OCI-LY3 (cell line): ENCODE measurements around the gene SEPTIN2.

ENCODE experiments used
- H2AFZ ChIP-seq: fragments of 200-600, 300-600 bp; shearing (Covaris generic); 2 replicates; pipeline ENCODE4 v1.6.0; 2014; ENCODE audit warnings: antibody characterized with exemption, low read depth, low read length
- H3K27ac ChIP-seq: fragments of 200-600, 300-600 bp; sonication (generic); 2 replicates; pipeline ENCODE4 v1.5.1; 2014; ENCODE audit warnings: mild to moderate bottlenecking, low read length, moderate library complexity, mixed read lengths
- H3K27me3 ChIP-seq: fragments of 200-600, 300-600 bp; sonication (generic); 2 replicates; pipeline ENCODE4 v1.6.1; 2014; ENCODE audit warnings: low read depth, low read length, mixed read lengths
- H3K36me3 ChIP-seq: fragments of 200-600, 300-600 bp; sonication (generic); replicated peaks from 2 replicates; pipeline ENCODE3; 2014; ENCODE audit warnings: low read depth, low read length, mixed read lengths
- H3K4me1 ChIP-seq: fragments of 300-600, 200-600 bp; sonication (generic); 2 replicates; pipeline ENCODE4 v1.6.1; 2014; ENCODE audit warnings: low read length, mixed read lengths
- H3K4me2 ChIP-seq: fragments of 200-600, 300-600 bp; sonication (generic); 2 replicates; pipeline ENCODE4 v1.6.1; 2014; ENCODE audit warnings: low read length, mixed read lengths
- H3K4me3 ChIP-seq: fragments of 300-600, 200-600 bp; sonication (generic); 2 replicates; pipeline ENCODE4 v1.5.1; 2014; ENCODE audit warnings: antibody characterized with exemption, mild to moderate bottlenecking, low read length, moderate library complexity
- H3K79me2 ChIP-seq: fragments of 300-600, 200-600 bp; shearing (Covaris generic); 2 replicates; pipeline ENCODE4 v1.6.1; 2014; ENCODE audit warnings: mild to moderate bottlenecking, low read length, mixed read lengths
- H3K9ac ChIP-seq: fragments of 300-600, 200-600 bp; shearing (Covaris generic); 2 replicates; pipeline ENCODE4 v1.6.0; 2014; ENCODE audit warnings: mild to moderate bottlenecking, low read length, moderate library complexity
- H3K9me3 ChIP-seq: fragments of 200-600, 300-600 bp; shearing (Covaris generic); 2 replicates; pipeline ENCODE4 v1.6.1; 2014; ENCODE audit warnings: low read length, mixed read lengths; ENCODE audit not compliant: insufficient read depth
- H4K20me1 ChIP-seq: fragments of 200-600, 300-600 bp; sonication (generic); 2 replicates; pipeline ENCODE4 v1.6.1; 2016; ENCODE audit warnings: low read length, mixed read lengths; ENCODE audit not compliant: insufficient read depth
- EZH2phosphoT487 ChIP-seq: fragments of 200-600 bp; shearing (Covaris generic); IDR thresholded peaks from 2 replicates; pipeline ENCODE4 v1.6.1; 2018; ENCODE audit warnings: antibody characterized with exemption, mixed run types, low read depth
- TF ChIP-seq, protein P1 (sequence below): fragments of 200-600, 300-600 bp; sonication (generic); IDR thresholded peaks from 2 replicates; pipeline ENCODE4 v1.5.1; 2014; ENCODE audit warnings: antibody characterized with exemption, low read length, low read depth

The SEPTIN2 gene

DNA sequence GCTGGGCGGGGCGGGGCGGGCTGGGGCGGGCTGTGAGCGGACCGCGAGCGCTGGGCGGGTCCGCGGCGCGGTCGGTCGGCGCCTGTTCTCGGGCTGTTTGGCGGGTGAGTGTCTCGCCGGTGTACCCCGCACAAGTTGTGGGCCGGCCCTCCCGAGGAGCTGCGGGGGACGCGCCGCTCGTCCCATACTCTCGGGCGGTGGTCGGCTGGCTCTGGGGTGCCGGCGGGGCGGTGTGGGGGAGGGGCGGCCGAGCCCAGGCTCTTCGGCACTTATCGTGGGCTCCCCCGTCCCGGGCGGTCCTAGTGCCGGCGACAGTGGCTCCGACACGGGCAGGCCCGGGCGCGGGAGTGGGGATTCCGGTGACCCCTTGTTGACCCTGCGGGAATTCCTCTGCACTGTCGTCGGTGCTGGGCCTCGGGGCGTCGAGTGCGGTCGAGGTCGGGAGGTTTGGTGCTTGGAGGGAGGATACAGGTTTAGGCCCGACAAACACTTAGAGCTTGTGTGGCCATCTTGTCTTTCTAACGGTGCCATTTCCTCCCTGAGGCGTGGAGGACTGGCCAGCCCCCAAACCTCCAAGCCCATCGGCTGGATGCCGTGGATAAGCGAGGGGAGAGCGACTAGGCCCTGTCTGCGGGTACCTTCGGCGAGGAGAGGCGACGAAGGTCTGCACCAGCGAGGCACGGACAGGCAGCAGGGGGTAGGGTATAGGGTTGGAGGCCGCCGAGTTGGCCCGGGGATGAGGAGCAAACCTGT, at the start of gene SEPTIN2:
Gene SEPTIN2, plus strand, starts transcription at position 47 of the 753 bp plus-strand sequence. CDS start 8,308 bp downstream, outside the sequence.
- Histone ChIP-seq H3K9ac (peak within 1 kb of the TSS; percentile 100), H3K36me3 (peaks cover 11% of the 10 kb centered on the region), H3K79me2 (peaks cover 96% of the 10 kb centered on the region), H3K4me3 (peak within 1 kb of the TSS; percentile 100), H2AFZ (peak within 1 kb of the TSS; percentile 95; the same call in 1 of the 2 replicates), H3K9me3 (no peaks in the 10 kb centered on the region), H3K4me1 (peaks cover 41% of the 10 kb centered on the region), H3K27ac (peak within 1 kb of the TSS; percentile 97), H3K27me3 (no peaks in the 10 kb centered on the region), H4K20me1 (peaks cover 64% of the 10 kb centered on the region), H3K4me2 (peak within 1 kb of the TSS; percentile 98)
- TF ChIP-seq, protein P1, sequence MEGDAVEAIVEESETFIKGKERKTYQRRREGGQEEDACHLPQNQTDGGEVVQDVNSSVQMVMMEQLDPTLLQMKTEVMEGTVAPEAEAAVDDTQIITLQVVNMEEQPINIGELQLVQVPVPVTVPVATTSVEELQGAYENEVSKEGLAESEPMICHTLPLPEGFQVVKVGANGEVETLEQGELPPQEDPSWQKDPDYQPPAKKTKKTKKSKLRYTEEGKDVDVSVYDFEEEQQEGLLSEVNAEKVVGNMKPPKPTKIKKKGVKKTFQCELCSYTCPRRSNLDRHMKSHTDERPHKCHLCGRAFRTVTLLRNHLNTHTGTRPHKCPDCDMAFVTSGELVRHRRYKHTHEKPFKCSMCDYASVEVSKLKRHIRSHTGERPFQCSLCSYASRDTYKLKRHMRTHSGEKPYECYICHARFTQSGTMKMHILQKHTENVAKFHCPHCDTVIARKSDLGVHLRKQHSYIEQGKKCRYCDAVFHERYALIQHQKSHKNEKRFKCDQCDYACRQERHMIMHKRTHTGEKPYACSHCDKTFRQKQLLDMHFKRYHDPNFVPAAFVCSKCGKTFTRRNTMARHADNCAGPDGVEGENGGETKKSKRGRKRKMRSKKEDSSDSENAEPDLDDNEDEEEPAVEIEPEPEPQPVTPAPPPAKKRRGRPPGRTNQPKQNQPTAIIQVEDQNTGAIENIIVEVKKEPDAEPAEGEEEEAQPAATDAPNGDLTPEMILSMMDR: no peak
- TF ChIP-seq EZH2phosphoT487: no peak

DNA sequence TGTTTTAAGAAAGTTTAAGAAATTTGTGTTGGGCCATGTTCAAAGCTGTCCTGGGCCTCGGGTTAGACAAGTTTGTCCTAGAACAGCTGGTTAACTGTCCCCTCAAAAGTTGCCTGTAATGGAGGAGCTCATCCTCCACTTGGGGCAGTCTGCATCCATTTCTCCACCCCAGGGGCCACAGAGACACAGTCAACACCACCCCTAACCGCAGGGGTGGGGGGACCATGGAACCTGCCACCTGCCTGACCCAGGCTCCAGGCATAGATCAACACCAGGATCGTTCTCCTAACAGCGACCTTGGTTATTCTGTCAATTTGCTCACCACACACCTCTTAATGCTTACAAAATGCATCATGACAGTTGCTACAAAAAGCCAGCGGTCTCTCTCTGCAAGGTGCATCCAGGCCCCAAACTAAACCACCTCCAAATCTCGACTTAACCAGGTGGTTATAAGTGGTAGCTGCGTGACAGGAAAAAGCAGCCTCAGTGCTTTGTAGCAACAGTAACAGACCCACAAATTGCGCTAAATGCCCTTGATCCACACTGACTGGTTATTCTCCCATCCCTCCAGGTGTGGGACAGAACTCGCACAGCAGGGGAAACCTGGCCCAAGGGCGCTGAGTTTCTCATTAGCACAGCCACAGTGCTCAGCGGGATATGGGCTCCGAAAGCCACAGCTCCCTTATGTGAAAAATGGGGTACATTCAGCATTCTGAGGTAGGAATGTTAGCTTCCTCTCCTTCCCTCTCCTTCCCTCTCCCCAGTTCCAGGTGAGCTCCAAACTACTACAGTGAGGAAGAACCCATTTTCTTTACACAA, 48.3 kb upstream of the SEPTIN2 start:
- Histone ChIP-seq H3K27ac (no peak overlapping the region), H3K79me2 (peaks cover 59% of the 10 kb centered on the region), H3K4me1 (peaks cover 9% of the 10 kb centered on the region), H3K9me3 (no peaks in the 10 kb centered on the region), H2AFZ (no peak overlapping the region), H3K4me3 (no peak overlapping the region), H4K20me1 (peaks cover 45% of the 10 kb centered on the region), H3K9ac (no peak overlapping the region), H3K36me3 (peaks cover 36% of the 10 kb centered on the region), H3K4me2 (no peak overlapping the region), H3K27me3 (no peaks in the 10 kb centered on the region)
- no peak for TF ChIP-seq EZH2phosphoT487
- TF ChIP-seq, protein P1: no peak

DNA sequence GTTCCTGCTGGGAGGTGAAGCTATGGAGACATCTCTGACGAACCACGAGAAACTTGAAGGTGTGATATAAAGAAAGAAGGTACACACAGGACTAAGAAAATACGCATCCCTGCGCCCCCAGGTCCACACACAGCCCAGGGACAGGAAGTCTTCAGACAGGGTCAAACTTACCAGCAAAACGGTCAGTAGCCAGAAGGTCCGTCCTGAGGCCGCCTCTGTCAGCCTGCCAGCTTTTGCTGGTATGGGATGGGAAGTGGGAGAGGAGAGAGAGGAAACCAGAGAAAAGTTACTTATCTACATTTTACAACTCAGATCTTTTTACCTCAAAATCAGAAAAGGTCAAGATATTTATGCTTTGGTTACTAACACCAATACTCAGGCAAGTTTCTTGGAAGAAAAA, 47.4 kb upstream of the SEPTIN2 start:
- Histone ChIP-seq H3K27me3 (no peaks in the 10 kb centered on the region), H3K4me3 (no peak overlapping the region), H3K36me3 (peaks cover 28% of the 10 kb centered on the region), H3K9ac (no peak overlapping the region), H3K4me2 (no peak overlapping the region), H3K79me2 (peaks cover 66% of the 10 kb centered on the region), H3K4me1 (peaks cover 14% of the 10 kb centered on the region), H2AFZ (no peak overlapping the region), H4K20me1 (peaks cover 45% of the 10 kb centered on the region), H3K27ac (no peak overlapping the region), H3K9me3 (no peaks in the 10 kb centered on the region)
- TF ChIP-seq, protein P1: no peak
- TF ChIP-seq EZH2phosphoT487: no peak

DNA sequence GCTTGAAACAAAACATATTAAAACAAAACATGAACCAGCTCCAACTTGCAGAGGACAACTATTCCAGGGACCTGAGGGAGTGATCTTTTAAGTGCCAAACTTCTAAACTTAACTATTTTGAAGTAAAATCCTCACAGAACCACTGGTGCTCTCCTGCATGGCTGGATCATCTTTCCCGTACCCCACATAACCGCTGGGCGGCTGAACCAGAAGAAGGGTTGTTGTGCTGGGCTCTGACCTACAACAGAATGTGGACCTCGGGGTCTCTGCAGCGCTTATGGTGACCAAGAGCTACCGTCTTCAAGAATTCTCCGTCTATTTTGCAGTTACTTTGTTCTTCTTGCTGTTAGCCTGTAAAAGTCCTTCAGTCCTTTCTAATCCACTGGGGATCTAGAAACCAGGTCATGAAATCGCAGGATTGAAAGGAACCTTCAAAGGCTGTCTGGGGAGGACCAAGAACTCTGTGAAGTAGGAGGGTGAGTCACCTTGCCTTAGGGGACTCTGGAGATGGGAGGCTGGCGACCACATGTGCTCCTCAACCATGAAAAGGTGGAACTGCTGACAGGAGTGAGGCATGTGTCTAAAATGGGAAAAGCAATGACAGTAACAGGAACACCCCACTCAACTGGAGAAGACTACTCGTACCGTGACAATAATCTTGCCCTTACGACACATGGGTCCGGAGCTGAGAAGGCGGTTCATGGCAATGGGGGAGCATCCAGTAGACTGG, 46.8 kb upstream of the SEPTIN2 start:
- Histone ChIP-seq H3K36me3 (peaks cover 24% of the 10 kb centered on the region), H3K4me2 (no peak overlapping the region), H3K4me3 (no peak overlapping the region), H3K79me2 (peaks cover 70% of the 10 kb centered on the region), H3K27ac (no peak overlapping the region), H2AFZ (no peak overlapping the region), H3K4me1 (peaks cover 15% of the 10 kb centered on the region), H3K27me3 (no peaks in the 10 kb centered on the region), H3K9ac (no peak overlapping the region), H3K9me3 (no peaks in the 10 kb centered on the region), H4K20me1 (peaks cover 45% of the 10 kb centered on the region)
- TF ChIP-seq, protein P1: no peak
- TF ChIP-seq EZH2phosphoT487: no peak
